ENCODE measurements around the gene FIGNL2.

- no peak for TF ChIP-seq CTCF (conservative IDR thresholded peaks at IDR 0.05; ENCODE audit: low read depth, low read length)
- TF ChIP-seq EZH2 (IDR thresholded peaks at IDR 0.05; ENCODE audit: borderline replicate concordance, low read depth, low read length, poor library complexity, severe bottlenecking): no peak
Observed at GRCh38 chr12:51850965-51851299, 2.4 kb upstream of the FIGNL2 start.

Measured in A673 (cell line).